ENCODE results near the gene FOXO3.
A peak's percentile ranks its signal among the peaks of the same experiment; 100 is the strongest.

Gene FOXO3

DNA sequence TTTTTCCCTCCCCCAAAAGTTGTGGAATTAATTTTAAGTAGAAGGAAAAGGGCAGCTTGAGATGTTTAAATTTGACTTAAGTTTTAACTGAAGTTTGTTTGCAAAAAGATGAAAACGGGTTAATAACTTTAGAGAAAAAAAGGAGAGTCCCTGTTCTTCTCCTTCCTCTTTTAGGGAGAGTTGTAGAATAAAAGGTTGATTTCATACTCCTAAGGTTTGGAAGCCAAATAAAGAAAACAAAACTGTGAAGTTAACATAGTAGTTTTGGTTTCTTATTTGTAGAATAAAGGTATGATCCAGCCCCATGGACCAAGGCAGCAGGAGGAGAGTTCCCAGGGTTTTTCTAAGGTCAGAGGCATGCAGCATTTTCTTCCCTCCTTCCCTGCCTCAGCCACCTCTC lies 33.4 kb downstream of the FOXO3 start:
- DNase-seq (ENCODE audit: low read depth): no peak
- H3K4me3 ChIP-seq (ENCODE audit: low read depth, low read length): no peak overlapping the region
- TF ChIP-seq MYC (IDR thresholded peaks at IDR 0.05; ENCODE audit: low read depth, low read length) (no peak), POLR2A (IDR thresholded peaks at IDR 0.05; ENCODE audit: extremely low read depth, insufficient read length) (no peak)
- TF ChIP-seq, protein P1, sequence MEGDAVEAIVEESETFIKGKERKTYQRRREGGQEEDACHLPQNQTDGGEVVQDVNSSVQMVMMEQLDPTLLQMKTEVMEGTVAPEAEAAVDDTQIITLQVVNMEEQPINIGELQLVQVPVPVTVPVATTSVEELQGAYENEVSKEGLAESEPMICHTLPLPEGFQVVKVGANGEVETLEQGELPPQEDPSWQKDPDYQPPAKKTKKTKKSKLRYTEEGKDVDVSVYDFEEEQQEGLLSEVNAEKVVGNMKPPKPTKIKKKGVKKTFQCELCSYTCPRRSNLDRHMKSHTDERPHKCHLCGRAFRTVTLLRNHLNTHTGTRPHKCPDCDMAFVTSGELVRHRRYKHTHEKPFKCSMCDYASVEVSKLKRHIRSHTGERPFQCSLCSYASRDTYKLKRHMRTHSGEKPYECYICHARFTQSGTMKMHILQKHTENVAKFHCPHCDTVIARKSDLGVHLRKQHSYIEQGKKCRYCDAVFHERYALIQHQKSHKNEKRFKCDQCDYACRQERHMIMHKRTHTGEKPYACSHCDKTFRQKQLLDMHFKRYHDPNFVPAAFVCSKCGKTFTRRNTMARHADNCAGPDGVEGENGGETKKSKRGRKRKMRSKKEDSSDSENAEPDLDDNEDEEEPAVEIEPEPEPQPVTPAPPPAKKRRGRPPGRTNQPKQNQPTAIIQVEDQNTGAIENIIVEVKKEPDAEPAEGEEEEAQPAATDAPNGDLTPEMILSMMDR (IDR thresholded peaks at IDR 0.05; ENCODE audit: low read depth, low read length): no peak
- TF ChIP-seq, protein P2, sequence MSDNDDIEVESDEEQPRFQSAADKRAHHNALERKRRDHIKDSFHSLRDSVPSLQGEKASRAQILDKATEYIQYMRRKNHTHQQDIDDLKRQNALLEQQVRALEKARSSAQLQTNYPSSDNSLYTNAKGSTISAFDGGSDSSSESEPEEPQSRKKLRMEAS (IDR thresholded peaks at IDR 0.05; ENCODE audit: low read depth, low read length): no peak

DNA sequence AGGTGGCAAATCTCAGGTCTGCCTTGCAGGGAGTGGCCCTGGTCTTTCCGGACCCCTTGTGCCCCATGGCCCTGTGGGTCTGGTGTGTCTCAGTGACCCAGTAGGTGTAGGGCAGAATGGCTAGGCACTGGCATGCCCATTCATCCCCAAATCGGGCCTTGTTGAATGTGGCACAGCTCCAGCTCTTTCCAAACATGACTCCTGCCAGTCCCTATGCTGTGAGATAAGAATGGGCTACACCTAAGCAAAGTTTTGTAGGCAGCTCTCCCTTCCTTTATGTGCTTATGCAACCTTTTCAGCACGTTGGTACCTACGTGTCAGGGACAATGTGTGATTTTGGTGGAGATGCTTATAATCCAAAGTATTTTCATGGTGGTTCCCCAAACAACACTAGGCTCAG lies 33.9 kb downstream of the FOXO3 start:
- H3K4me3 ChIP-seq (ENCODE audit: low read depth, low read length): no peak overlapping the region
- no peak for DNase-seq (ENCODE audit: low read depth)
- TF ChIP-seq, protein P1 (IDR thresholded peaks at IDR 0.05; ENCODE audit: low read depth, low read length): no peak
- TF ChIP-seq POLR2A (IDR thresholded peaks at IDR 0.05; ENCODE audit: extremely low read depth, insufficient read length): no peak
- TF ChIP-seq, protein P2 (IDR thresholded peaks at IDR 0.05; ENCODE audit: low read depth, low read length): no peak
- no peak for TF ChIP-seq MYC (IDR thresholded peaks at IDR 0.05; ENCODE audit: low read depth, low read length)

DNA sequence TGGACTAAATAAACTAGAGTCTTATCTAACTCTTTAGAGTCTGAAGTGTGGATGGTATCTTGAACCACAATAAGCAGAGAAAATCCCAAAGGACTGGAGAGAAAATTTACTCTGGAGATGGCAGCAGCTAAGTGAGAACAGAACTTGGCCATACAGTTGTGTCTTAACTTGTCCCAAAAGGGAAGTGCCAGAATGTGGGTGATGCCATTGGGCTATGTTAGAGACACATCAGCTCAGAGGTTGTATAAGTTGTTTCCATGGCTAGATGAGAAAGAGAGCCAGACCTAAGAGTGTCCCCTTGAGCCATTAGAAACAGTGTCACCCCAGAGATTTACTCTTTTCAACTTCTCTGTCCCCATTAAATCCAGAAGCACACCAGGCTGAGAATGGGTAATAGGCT lies 36.2 kb downstream of the FOXO3 start:
- H3K4me3 ChIP-seq (ENCODE audit: low read depth, low read length): no peak overlapping the region
- TF ChIP-seq POLR2A (IDR thresholded peaks at IDR 0.05; ENCODE audit: extremely low read depth, insufficient read length): no peak
- TF ChIP-seq, protein P1 (IDR thresholded peaks at IDR 0.05; ENCODE audit: low read depth, low read length): no peak
- no peak for TF ChIP-seq MYC (IDR thresholded peaks at IDR 0.05; ENCODE audit: low read depth, low read length)
- TF ChIP-seq, protein P2 (IDR thresholded peaks at IDR 0.05; ENCODE audit: low read depth, low read length): no peak
- peak; percentile 62 for DNase-seq (ENCODE audit: low read depth)

DNA sequence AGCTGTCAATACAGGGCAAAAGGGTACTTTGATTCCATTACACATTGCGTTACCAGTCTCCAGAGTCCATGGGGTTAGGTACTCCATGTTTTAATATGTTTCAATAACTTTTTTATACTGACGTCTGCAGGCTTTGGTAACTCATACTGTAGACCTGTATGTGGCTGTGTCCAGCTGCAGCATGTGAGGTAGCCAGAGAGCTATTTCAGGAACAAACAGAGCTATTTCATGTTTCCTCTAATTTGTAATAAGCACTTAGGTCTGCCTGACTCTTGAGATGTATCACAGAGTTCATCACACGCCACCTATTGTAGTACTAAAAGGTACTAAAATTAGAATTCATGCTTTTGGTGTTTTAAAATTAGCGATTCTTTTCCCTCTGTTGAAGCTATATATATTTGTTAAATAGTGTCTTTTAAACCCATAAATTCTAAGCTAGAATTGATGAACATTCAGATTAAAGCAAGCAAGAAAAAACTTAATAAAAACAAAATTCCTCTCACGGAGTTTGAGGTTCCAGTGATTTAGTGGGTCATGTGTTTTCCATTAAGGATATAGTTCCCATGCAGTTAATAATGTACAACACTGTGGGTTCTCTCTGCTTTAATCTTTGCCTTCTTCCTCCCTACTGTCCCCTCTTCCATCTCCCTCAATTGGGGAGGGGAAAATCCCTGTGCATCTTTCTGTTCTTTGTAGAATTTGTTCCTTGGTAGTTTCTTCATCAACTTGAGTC lies 37.0 kb downstream of the FOXO3 start:
- no peak for DNase-seq (ENCODE audit: low read depth)
- no peak for TF ChIP-seq POLR2A (IDR thresholded peaks at IDR 0.05; ENCODE audit: extremely low read depth, insufficient read length)

DNA sequence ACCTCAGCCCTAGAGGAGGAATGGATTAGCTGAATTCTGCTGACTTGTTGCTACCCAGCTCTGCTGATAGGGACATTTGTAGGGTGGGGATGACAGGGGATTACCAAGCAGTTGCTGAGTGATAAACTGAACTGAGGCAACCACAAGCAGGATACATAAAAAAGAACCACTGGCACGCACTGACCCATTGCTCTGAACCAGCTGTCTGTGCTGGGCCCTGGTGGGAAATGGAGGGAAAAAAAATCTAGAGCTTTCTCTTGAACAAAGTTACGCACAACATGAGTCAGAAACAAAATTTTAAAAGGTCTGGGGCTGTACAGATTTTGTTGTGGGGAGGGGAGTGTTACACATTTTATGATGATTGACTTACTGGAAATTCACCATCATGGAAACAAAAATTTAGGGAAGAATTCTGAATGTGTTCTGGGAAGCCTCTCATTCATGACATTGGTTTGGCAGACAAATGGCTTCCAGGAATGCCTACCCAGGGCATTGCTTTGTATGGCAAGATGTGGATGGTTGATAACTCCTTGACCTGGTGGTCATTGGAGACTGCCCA lies 37.7 kb downstream of the FOXO3 start:
- TF ChIP-seq, protein P2 (IDR thresholded peaks at IDR 0.05; ENCODE audit: low read depth, low read length): no peak
- TF ChIP-seq, protein P1 (IDR thresholded peaks at IDR 0.05; ENCODE audit: low read depth, low read length): no peak
- TF ChIP-seq POLR2A (IDR thresholded peaks at IDR 0.05; ENCODE audit: extremely low read depth, insufficient read length) (no peak), MYC (IDR thresholded peaks at IDR 0.05; ENCODE audit: low read depth, low read length) (no peak)
- peak; percentile 89 for DNase-seq (ENCODE audit: low read depth)
- no peak overlapping the region for H3K4me3 ChIP-seq (ENCODE audit: low read depth, low read length)

More for the DNA sequence above, 37.0 kb downstream of the FOXO3 start:
- H3K4me3 ChIP-seq (ENCODE audit: low read depth, low read length): no peak overlapping the region

DNA sequence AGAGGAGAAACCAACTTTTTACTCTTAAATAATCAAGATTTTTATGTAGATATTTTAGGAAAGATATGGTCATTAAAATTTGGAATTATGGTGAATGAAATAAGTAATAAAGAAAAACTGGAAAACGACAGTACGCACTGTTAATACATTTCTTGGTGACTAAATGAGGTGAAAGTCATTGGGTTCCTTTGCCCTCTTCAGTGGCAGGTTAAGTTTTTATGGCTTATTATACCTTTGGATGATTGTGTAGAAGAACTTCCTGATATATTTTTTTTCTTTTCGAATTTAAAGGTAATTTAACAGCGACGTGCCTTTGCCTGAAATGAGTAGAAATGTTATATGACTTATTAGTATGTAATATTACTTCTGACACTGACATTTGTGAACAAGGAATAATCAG lies 43.4 kb downstream of the FOXO3 start:
- TF ChIP-seq, protein P2 (IDR thresholded peaks at IDR 0.05; ENCODE audit: low read depth, low read length): no peak
- TF ChIP-seq, protein P1 (IDR thresholded peaks at IDR 0.05; ENCODE audit: low read depth, low read length): no peak
- no peak for DNase-seq (ENCODE audit: low read depth)
- H3K4me3 ChIP-seq (ENCODE audit: low read depth, low read length): no peak overlapping the region

Measured in NB4 (cell line).